Dedifferentiated amniotic fluid mesenchymal stem cell (primary cell): ENCODE measurements around the gene UROC1.

Experiments used
- DNase-seq: peaks from one replicate; pipeline ENCODE4 v3.0.0-alpha.2; 2016; ENCODE audit errors: extremely low spot score

UROC1 gene

GRCh38 chr3:126460381-126460780 is 57.2 kb downstream of the UROC1 start:
- DNase-seq = no peak

GRCh38 chr3:126459763-126460127 is 57.8 kb downstream of the UROC1 start:
- DNase-seq = no peak

- DNase-seq = no peak
These were observed 58.3 kb downstream of the UROC1 start for GRCh38 chr3:126459111-126459762.

GRCh38 chr3:126456766-126457388 is 60.7 kb downstream of the UROC1 start:
- no peak for DNase-seq

- no peak for DNase-seq
These were observed 61.4 kb downstream of the UROC1 start for GRCh38 chr3:126456211-126456610.

GRCh38 chr3:126454437-126455198 is 63.0 kb downstream of the UROC1 start:
- no peak for DNase-seq

GRCh38 chr3:126454025-126454424 is 63.5 kb downstream of the UROC1 start:
- no peak for DNase-seq

GRCh38 chr3:126452213-126452612 is 65.4 kb downstream of the UROC1 start:
- no peak for DNase-seq

GRCh38 chr3:126451511-126451910 is 66.1 kb downstream of the UROC1 start:
- no peak for DNase-seq

GRCh38 chr3:126450744-126451143 is 66.8 kb downstream of the UROC1 start:
- DNase-seq = no peak

- DNase-seq = no peak
These were observed 67.4 kb downstream of the UROC1 start for GRCh38 chr3:126450219-126450618.

- no peak for DNase-seq
These were observed 67.9 kb downstream of the UROC1 start for GRCh38 chr3:126449621-126450051.

GRCh38 chr3:126448893-126449180 is 68.7 kb downstream of the UROC1 start:
- no peak for DNase-seq

- DNase-seq = no peak
These were observed 69.3 kb downstream of the UROC1 start for GRCh38 chr3:126448136-126448892.

GRCh38 chr3:126447456-126448106 is 70.0 kb downstream of the UROC1 start:
- DNase-seq = no peak

- no peak for DNase-seq
These were observed 70.8 kb downstream of the UROC1 start for GRCh38 chr3:126446791-126447190.

GRCh38 chr3:126446301-126446700 is 71.3 kb downstream of the UROC1 start:
- no peak for DNase-seq

GRCh38 chr3:126445506-126445905 is 72.1 kb downstream of the UROC1 start:
- DNase-seq = no peak

GRCh38 chr3:126442856-126443242 is 74.7 kb downstream of the UROC1 start:
- DNase-seq = no peak

- DNase-seq = no peak
These were observed 75.3 kb downstream of the UROC1 start for GRCh38 chr3:126442094-126442855.

GRCh38 chr3:126441256-126441880 is 76.2 kb downstream of the UROC1 start:
- no peak for DNase-seq
